ENCODE measurements around the gene FAM120B.

FAM120B gene

GRCh38 chr6:170271771-170272314 is 34.7 kb upstream of the FAM120B start:
- DNase-seq (ENCODE audit: low spot score) = no peak

GRCh38 chr6:170272341-170273065 is 34.1 kb upstream of the FAM120B start:
- no peak for DNase-seq (ENCODE audit: low spot score)

- DNase-seq (ENCODE audit: low spot score) = no peak
Observed at GRCh38 chr6:170273191-170273590, 33.4 kb upstream of the FAM120B start.

- DNase-seq (ENCODE audit: low spot score) = no peak
Observed at GRCh38 chr6:170273681-170274080, 32.9 kb upstream of the FAM120B start.

- DNase-seq (ENCODE audit: low spot score) = no peak
Observed at GRCh38 chr6:170274713-170275560, 31.6 kb upstream of the FAM120B start.

GRCh38 chr6:170276369-170277057 is 30.0 kb upstream of the FAM120B start:
- DNase-seq (ENCODE audit: low spot score) = no peak

- no peak for DNase-seq (ENCODE audit: low spot score)
Observed at GRCh38 chr6:170277893-170278742, 28.4 kb upstream of the FAM120B start.

- DNase-seq (ENCODE audit: low spot score) = no peak
Observed at GRCh38 chr6:170278743-170279094, 27.8 kb upstream of the FAM120B start.

- DNase-seq (ENCODE audit: low spot score) = no peak
Observed at GRCh38 chr6:170279426-170279825, 27.1 kb upstream of the FAM120B start.

- DNase-seq (ENCODE audit: low spot score) = no peak
Observed at GRCh38 chr6:170279977-170280688, 26.4 kb upstream of the FAM120B start.

- DNase-seq (ENCODE audit: low spot score) = no peak
Observed at GRCh38 chr6:170280689-170281045, 25.9 kb upstream of the FAM120B start.

- DNase-seq (ENCODE audit: low spot score) = no peak
Observed at GRCh38 chr6:170281331-170282292, 24.9 kb upstream of the FAM120B start.

GRCh38 chr6:170282512-170283158 is 23.9 kb upstream of the FAM120B start:
- no peak for DNase-seq (ENCODE audit: low spot score)

- DNase-seq (ENCODE audit: low spot score) = no peak
Observed at GRCh38 chr6:170283212-170284081, 23.1 kb upstream of the FAM120B start.

GRCh38 chr6:170284126-170284773 is 22.3 kb upstream of the FAM120B start:
- no peak for DNase-seq (ENCODE audit: low spot score)

GRCh38 chr6:170284866-170285469 is 21.6 kb upstream of the FAM120B start:
- no peak for DNase-seq (ENCODE audit: low spot score)

- DNase-seq (ENCODE audit: low spot score) = no peak
Observed at GRCh38 chr6:170285482-170285881, 21.1 kb upstream of the FAM120B start.
